Suprapubic skin (tissue), 4 donors: ENCODE data around the gene RTL3. TPM values are rescaled to one million over a fixed set of nuclear protein-coding genes. Genes with fewer than 3 reads are reported as not detected.

ENCODE experiments used
- DNase-seq, 2 donors: peaks; one replicate each; pipeline ENCODE4 v3.0.0-alpha.2; 2019; ENCODE audit warnings: low spot score in 2 of 2
- H3K27ac ChIP-seq: fragments of 200-600 bp; sonication (generic); one replicate; pipeline ENCODE4 v1.5.1; 2019
- H3K27me3 ChIP-seq: fragments of 200-600 bp; sonication (generic); one replicate; pipeline ENCODE4 v1.5.1; 2019
- H3K36me3 ChIP-seq: fragments of 200-600 bp; sonication (generic); one replicate; pipeline ENCODE4 v1.5.1; 2019
- H3K4me1 ChIP-seq: fragments of 200-600 bp; sonication (generic); one replicate; pipeline ENCODE4 v1.5.1; 2019
- H3K4me3 ChIP-seq: fragments of 200-600 bp; sonication (generic); one replicate; pipeline ENCODE4 v1.5.1; 2019; ENCODE audit warnings: mild to moderate bottlenecking
- H3K9me3 ChIP-seq: fragments of 200-600 bp; sonication (generic); one replicate; pipeline ENCODE4 v1.5.1; 2019
- EP300 ChIP-seq: sonication (generic); formaldehyde crosslinking; IDR thresholded peaks from one replicate; pipeline ENCODE4 v1.6.1; 2017; ENCODE audit warnings: antibody characterized with exemption
- POLR2A ChIP-seq, 2 donors: fragments of 450-650 bp; IDR thresholded peaks; one replicate each; pipeline ENCODE4 v1.6.1; 2017; ENCODE audit warnings: antibody characterized with exemption in 2 of 2, mild to moderate bottlenecking in 2 of 2, moderate library complexity in 2 of 2
- POLR2AphosphoS5 ChIP-seq, 3 donors: sonication (generic); formaldehyde crosslinking; IDR thresholded peaks; one replicate each; pipeline ENCODE4 v1.6.1; 2017; ENCODE audit warnings: antibody characterized with exemption in 3 of 3
- WGBS: methylation state at CpG from one replicate; pipeline ENCODE4 v1.1.5; 2018; 5-methylcytosine and 5-hydroxymethylcytosine counted together
- total RNA-seq, 4 donors: library from RNA; depleted of rRNA; stranded (reverse); fragments of >200 nt; gene quantifications; one replicate each; pipeline ENCODE4 v1.1.0, GENCODE V29; 2016
- TF ChIP-seq, protein P1 (sequence below), 2 donors: fragments of 200-600 bp in 1 of 2; fragments of 450-650 bp in 1 of 2; sonication (generic) in 1 of 2; IDR thresholded peaks; one replicate each; pipeline ENCODE4 v1.5.1; 2016 to 2019; ENCODE audit warnings: antibody characterized with exemption in 2 of 2, mild to moderate bottlenecking in 1 of 2, moderate library complexity in 1 of 2

Gene RTL3
- total RNA-seq, 4 donors from 2014 or later, result 0.15 TPM; not detected in 3

- TF ChIP-seq EP300 (no peak), POLR2A (IDR thresholded peaks at IDR 0.05) (no peak), POLR2AphosphoS5 (IDR thresholded peaks at IDR 0.05) (no peak)
- TF ChIP-seq, protein P1, sequence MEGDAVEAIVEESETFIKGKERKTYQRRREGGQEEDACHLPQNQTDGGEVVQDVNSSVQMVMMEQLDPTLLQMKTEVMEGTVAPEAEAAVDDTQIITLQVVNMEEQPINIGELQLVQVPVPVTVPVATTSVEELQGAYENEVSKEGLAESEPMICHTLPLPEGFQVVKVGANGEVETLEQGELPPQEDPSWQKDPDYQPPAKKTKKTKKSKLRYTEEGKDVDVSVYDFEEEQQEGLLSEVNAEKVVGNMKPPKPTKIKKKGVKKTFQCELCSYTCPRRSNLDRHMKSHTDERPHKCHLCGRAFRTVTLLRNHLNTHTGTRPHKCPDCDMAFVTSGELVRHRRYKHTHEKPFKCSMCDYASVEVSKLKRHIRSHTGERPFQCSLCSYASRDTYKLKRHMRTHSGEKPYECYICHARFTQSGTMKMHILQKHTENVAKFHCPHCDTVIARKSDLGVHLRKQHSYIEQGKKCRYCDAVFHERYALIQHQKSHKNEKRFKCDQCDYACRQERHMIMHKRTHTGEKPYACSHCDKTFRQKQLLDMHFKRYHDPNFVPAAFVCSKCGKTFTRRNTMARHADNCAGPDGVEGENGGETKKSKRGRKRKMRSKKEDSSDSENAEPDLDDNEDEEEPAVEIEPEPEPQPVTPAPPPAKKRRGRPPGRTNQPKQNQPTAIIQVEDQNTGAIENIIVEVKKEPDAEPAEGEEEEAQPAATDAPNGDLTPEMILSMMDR (IDR thresholded peaks at IDR 0.05), result no peak
- Histone ChIP-seq H3K4me1 (no peaks in the 10 kb centered on the region), H3K4me3 (no peak overlapping the region), H3K27ac (no peak overlapping the region), H3K9me3 (no peaks in the 10 kb centered on the region), H3K36me3 (no peaks in the 10 kb centered on the region), H3K27me3 (no peaks in the 10 kb centered on the region)
- no peak for DNase-seq
- WGBS, result 21% methylated on average over 1 of the region's 1 CpG
Observed at GRCh38 chrX:78622831-78623230, 36.3 kb downstream of the RTL3 start.

GRCh38 chrX:78619834-78620233 is 39.3 kb downstream of the RTL3 start:
- H3K9me3 ChIP-seq, result no peaks in the 10 kb centered on the region
- no peak overlapping the region for H3K27ac ChIP-seq
- 62% methylated on average over 3 of the region's 3 CpGs for WGBS
- no peaks in the 10 kb centered on the region for H3K4me1 ChIP-seq
- TF ChIP-seq, protein P1 (IDR thresholded peaks at IDR 0.05), result no peak
- no peak for TF ChIP-seq EP300
- no peak for TF ChIP-seq POLR2AphosphoS5 (IDR thresholded peaks at IDR 0.05)
- no peak for TF ChIP-seq POLR2A (IDR thresholded peaks at IDR 0.05)
- no peak for DNase-seq
- H3K27me3 ChIP-seq, result no peaks in the 10 kb centered on the region
- no peaks in the 10 kb centered on the region for H3K36me3 ChIP-seq
- H3K4me3 ChIP-seq, result no peak overlapping the region

GRCh38 chrX:78618987-78619386 is 40.1 kb downstream of the RTL3 start:
- WGBS, result 94% methylated on average over 2 of the region's 2 CpGs
- Histone ChIP-seq H3K36me3 (no peaks in the 10 kb centered on the region), H3K27me3 (no peaks in the 10 kb centered on the region), H3K4me3 (no peak overlapping the region), H3K9me3 (no peaks in the 10 kb centered on the region), H3K27ac (no peak overlapping the region), H3K4me1 (no peaks in the 10 kb centered on the region)
- no peak for DNase-seq
- TF ChIP-seq EP300 (no peak), POLR2AphosphoS5 (IDR thresholded peaks at IDR 0.05) (no peak), POLR2A (IDR thresholded peaks at IDR 0.05) (no peak)
- TF ChIP-seq, protein P1 (IDR thresholded peaks at IDR 0.05), result no peak

DNA sequence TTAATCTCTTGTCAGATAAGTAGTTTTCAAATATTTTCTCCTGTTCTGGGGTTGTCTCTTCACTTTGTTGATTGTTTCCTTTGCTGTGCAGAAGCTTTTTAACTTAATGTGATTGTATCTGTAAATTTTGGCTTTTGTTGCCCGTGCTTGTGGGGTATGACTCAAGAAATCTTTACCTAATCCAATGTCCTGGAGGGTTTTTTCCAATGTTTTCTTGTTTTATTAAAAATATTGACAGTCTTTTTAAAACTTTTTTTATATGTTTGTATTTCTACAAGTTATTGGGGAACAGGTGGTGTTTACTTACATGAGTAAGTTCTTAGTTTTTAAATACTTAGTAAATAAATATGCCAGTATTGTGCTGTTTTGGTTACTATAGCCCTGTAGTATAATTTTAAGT is 44.9 kb downstream of the RTL3 start:
- Histone ChIP-seq H3K4me1 (no peaks in the 10 kb centered on the region), H3K27ac (no peak overlapping the region), H3K4me3 (no peak overlapping the region), H3K27me3 (no peaks in the 10 kb centered on the region), H3K9me3 (no peaks in the 10 kb centered on the region), H3K36me3 (no peaks in the 10 kb centered on the region)
- WGBS, result 64% methylated on average over 1 of the region's 1 CpG
- TF ChIP-seq, protein P1 (IDR thresholded peaks at IDR 0.05), result no peak
- TF ChIP-seq POLR2A (IDR thresholded peaks at IDR 0.05), result no peak
- no peak for TF ChIP-seq POLR2AphosphoS5 (IDR thresholded peaks at IDR 0.05)
- no peak for TF ChIP-seq EP300
- no peak for DNase-seq

Other genes with a start within 250 kb of the RTL3 start
- gene LPAR4, start 88.4 kb upstream of the RTL3 start, total RNA-seq, result under 1 TPM in 1 of 4 donors, not detected in 3; 0.32 TPM